Measurements from ENCODE around the gene ENGASE.

DNA sequence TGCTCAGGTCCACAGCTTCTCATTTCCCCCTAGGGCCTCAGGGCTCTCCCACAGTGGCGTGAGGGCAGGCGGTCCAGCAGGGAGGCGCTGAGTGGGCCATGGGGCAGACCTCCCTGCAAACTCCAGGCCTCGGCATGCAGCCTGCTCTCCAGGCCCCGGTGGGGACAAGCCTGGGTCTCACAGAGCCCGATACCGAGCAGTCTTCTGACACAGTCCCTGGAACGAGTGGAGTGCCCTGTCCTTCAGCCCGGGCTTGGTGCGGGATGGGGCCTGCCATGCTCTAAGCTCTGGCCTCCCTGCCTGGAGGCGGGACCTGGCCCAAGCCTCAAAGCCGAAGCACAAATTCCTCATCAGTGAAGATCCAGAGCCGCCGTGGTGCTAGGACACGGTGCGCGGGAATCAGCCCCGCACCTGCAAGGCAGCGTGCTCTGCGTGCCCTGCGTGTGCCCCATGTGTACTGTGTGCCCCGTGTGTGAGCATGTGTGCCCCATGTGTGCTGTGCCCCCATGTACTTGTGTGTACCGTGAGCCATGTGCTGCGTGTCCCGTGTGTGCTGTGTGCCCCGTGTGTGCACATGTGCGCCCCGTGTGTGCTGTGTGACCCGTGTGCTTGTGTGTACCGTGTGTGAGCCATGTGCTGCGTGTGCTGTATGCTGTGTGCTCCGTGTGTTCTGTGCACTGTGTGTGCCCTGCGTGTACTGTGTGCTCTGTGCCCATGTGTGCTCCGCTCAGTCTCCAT, 56.1 kb downstream of the ENGASE start:
- TF ChIP-seq, protein P1, sequence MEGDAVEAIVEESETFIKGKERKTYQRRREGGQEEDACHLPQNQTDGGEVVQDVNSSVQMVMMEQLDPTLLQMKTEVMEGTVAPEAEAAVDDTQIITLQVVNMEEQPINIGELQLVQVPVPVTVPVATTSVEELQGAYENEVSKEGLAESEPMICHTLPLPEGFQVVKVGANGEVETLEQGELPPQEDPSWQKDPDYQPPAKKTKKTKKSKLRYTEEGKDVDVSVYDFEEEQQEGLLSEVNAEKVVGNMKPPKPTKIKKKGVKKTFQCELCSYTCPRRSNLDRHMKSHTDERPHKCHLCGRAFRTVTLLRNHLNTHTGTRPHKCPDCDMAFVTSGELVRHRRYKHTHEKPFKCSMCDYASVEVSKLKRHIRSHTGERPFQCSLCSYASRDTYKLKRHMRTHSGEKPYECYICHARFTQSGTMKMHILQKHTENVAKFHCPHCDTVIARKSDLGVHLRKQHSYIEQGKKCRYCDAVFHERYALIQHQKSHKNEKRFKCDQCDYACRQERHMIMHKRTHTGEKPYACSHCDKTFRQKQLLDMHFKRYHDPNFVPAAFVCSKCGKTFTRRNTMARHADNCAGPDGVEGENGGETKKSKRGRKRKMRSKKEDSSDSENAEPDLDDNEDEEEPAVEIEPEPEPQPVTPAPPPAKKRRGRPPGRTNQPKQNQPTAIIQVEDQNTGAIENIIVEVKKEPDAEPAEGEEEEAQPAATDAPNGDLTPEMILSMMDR (IDR thresholded peaks at IDR 0.05) = no peak
- TF ChIP-seq POLR2A (IDR thresholded peaks at IDR 0.05) = no peak

Data from Peyer's patch (tissue), 4 donors.